PC-9 (cell line): ENCODE data around the gene CHPF2. TPM values are rescaled to one million over a fixed set of nuclear protein-coding genes. Genes with fewer than 3 reads are reported as not detected.
A peak's percentile ranks its signal among the peaks of the same experiment; 100 is the strongest.

Source experiments
- BruUV-seq: library from RNA; stranded (reverse); fragments of 400-500 nt; replicated peaks from 2 replicates; lab custom pipeline; 2021; lab: Mats Ljungman, UMichigan
- CTCF ChIA-PET: fragments of 300-600 bp; sonication (Branson Sonifier 250); formaldehyde crosslinking; loops from one replicate; lab custom pipeline; 2022; ENCODE audit warnings: antibody characterized with exemption; lab: Charles Lee
- POLR2A ChIA-PET: fragments of 300-600 bp; sonication (Branson Sonifier 250); formaldehyde crosslinking; loops from one replicate; lab custom pipeline; 2022; ENCODE audit warnings: antibody characterized with exemption; ENCODE audit not compliant: unreplicated experiment; lab: Charles Lee
- DNase-seq, 2 experiments: peaks; one replicate each; pipeline versions ENCODE4 v3.0.0 to v3.0.0-alpha.2; 2015 to 2022; ENCODE audit warnings: mixed read lengths in 1 of 2
- H2AFZ ChIP-seq: fragments of 200-600 bp; sonication (generic); 2 replicates; pipeline ENCODE4 v1.8.1; 2017; ENCODE audit warnings: antibody characterized with exemption
- H3F3A ChIP-seq: fragments of 200-600 bp; sonication (generic); 2 replicates; pipeline ENCODE4 v1.8.1; 2017; ENCODE audit warnings: antibody characterized with exemption, mild to moderate bottlenecking, low read depth; ENCODE audit not compliant: insufficient read depth
- H3K27ac ChIP-seq: fragments of 200-600 bp; sonication (generic); 2 replicates; pipeline ENCODE4 v1.6.1; 2016; ENCODE audit warnings: mixed run types
- H3K27me3 ChIP-seq: fragments of 200-600 bp; sonication (generic); 2 replicates; pipeline ENCODE4 v1.6.1; 2016; ENCODE audit warnings: low read depth, mixed run types; ENCODE audit not compliant: insufficient read depth
- H3K36me3 ChIP-seq: fragments of 200-600 bp; sonication (generic); 2 replicates; pipeline ENCODE4 v1.6.1; 2016; ENCODE audit warnings: low read depth, mixed run types
- H3K4me1 ChIP-seq: fragments of 200-600 bp; sonication (generic); replicated peaks from 2 replicates; pipeline ENCODE4 v1.6.1; 2016; ENCODE audit warnings: mixed run types; ENCODE audit not compliant: insufficient read depth
- H3K4me2 ChIP-seq: fragments of 200-600 bp; sonication (generic); 2 replicates; pipeline ENCODE4 v1.6.1; 2017; ENCODE audit warnings: mixed run types
- H3K4me3 ChIP-seq: fragments of 200-600 bp; sonication (generic); 2 replicates; pipeline ENCODE4 v1.6.1; 2016; ENCODE audit warnings: mixed run types
- H3K79me2 ChIP-seq: fragments of 200-600 bp; sonication (generic); 2 replicates; pipeline ENCODE4 v1.6.1; 2017; ENCODE audit warnings: low read depth, mixed run types
- H3K9me2 ChIP-seq: fragments of 200-600 bp; sonication (generic); 2 replicates; pipeline ENCODE4 v1.8.1; 2017; ENCODE audit warnings: mild to moderate bottlenecking; ENCODE audit not compliant: insufficient read depth
- H3K9me3 ChIP-seq: fragments of 200-600 bp; sonication (generic); 2 replicates; pipeline ENCODE4 v1.8.1; 2016; ENCODE audit warnings: low read depth; ENCODE audit not compliant: insufficient read depth
- H4K20me1 ChIP-seq: fragments of 200-600 bp; sonication (generic); 2 replicates; pipeline ENCODE4 v1.8.1; 2017; ENCODE audit not compliant: insufficient read depth
- CTCF ChIP-seq: fragments of 200-600 bp; sonication (generic); conservative IDR thresholded peaks from 2 replicates; pipeline ENCODE4 v1.6.1; 2017; ENCODE audit warnings: mixed run types, antibody characterized with exemption, mild to moderate bottlenecking, moderate library complexity
- EZH2 ChIP-seq: fragments of 200-600 bp; sonication (generic); IDR thresholded peaks from 2 replicates; pipeline ENCODE4 v1.8.0; 2017; ENCODE audit warnings: antibody characterized with exemption, low read depth
- intact Hi-C: fragments of 100-400 bp; cut with micrococcal nuclease; formaldehyde crosslinking; loops from one replicate; pipeline ENCODE4 v1.10.0; 2022; ENCODE audit not compliant: unreplicated experiment
- total RNA-seq: library from RNA; stranded (reverse); gene quantifications from 2 replicates; pipeline ENCODE4 v1.2.3, GENCODE V29; 2021

The CHPF2 gene
- total RNA-seq, 1 experiment from 2014 or later = 54.9 TPM

GRCh38 chr7:151225948-151226510, 6.3 kb upstream of the CHPF2 start:
- no peaks in the 10 kb centered on the region; the same call in 1 of the 2 replicates for H4K20me1 ChIP-seq
- ChIA-PET POLR2A (interaction anchor here (1.4 kb wide), 1 partner anchor 110 kb away, joined by 7 read pairs; no protein-coding TSS in a partner anchor), CTCF (no interaction called here)
- H3K4me1 ChIP-seq = peaks cover 22% of the 10 kb centered on the region
- peaks cover 38% of the 10 kb centered on the region for H3K36me3 ChIP-seq
- TF ChIP-seq CTCF (no peak), EZH2 (no peak)
- no peak for DNase-seq
- H2AFZ ChIP-seq = peak overlapping the region; percentile 75
- no peaks in the 10 kb centered on the region for H3K9me2 ChIP-seq
- no peaks in the 10 kb centered on the region for H3K9me3 ChIP-seq
- peak overlapping the region; percentile 70 for H3K4me3 ChIP-seq
- no peak overlapping the region for H3K27ac ChIP-seq
- H3K79me2 ChIP-seq = peaks cover 23% of the 10 kb centered on the region
- H3F3A ChIP-seq = peaks cover 13% of the 10 kb centered on the region; the same call in 1 of the 2 replicates
- no peaks in the 10 kb centered on the region for H3K27me3 ChIP-seq
- intact Hi-C loops = loop anchor here (5.0 kb wide), 1 partner anchor 114 kb away; no protein-coding TSS in a partner anchor
- H3K4me2 ChIP-seq = peak overlapping the region; percentile 94
- BruUV-seq = no TSS peak

- intact Hi-C loops = loop anchor here (5.0 kb wide), 1 partner anchor 114 kb away; no protein-coding TSS in a partner anchor
- Histone ChIP-seq H3K4me3 (peak overlapping the region; percentile 70), H3K27ac (peak overlapping the region; percentile 24; the same call in 1 of the 2 replicates), H3K79me2 (peaks cover 23% of the 10 kb centered on the region), H3K4me2 (peak overlapping the region; percentile 94), H3K36me3 (peaks cover 38% of the 10 kb centered on the region), H3K27me3 (no peaks in the 10 kb centered on the region), H4K20me1 (no peaks in the 10 kb centered on the region; the same call in 1 of the 2 replicates), H3K4me1 (peaks cover 26% of the 10 kb centered on the region), H3K9me2 (no peaks in the 10 kb centered on the region), H3F3A (peaks cover 13% of the 10 kb centered on the region; the same call in 1 of the 2 replicates), H2AFZ (peak overlapping the region; percentile 75), H3K9me3 (no peaks in the 10 kb centered on the region)
- TF ChIP-seq CTCF = no peak
- TF ChIP-seq EZH2 = no peak
- DNase-seq = no peak
- BruUV-seq = no TSS peak
- ChIA-PET POLR2A (interaction anchor here (0.6 to 1.4 kb wide), 2 partner anchors 110 to 324 kb away, joined by 6 to 7 read pairs; no protein-coding TSS in a partner anchor), CTCF (interaction anchor here (0.6 to 2.5 kb wide), 3 partner anchors 17 to 144 kb away, joined by 3 to 23 read pairs (median 3); no protein-coding TSS in a partner anchor)
Observed at GRCh38 chr7:151226560-151226874, 5.8 kb upstream of the CHPF2 start.

- no peaks in the 10 kb centered on the region; the same call in 1 of the 2 replicates for H4K20me1 ChIP-seq
- H3K36me3 ChIP-seq = peaks cover 35% of the 10 kb centered on the region
- peak within 1 kb of the TSS; percentile 66 for H3K27ac ChIP-seq
- ChIA-PET POLR2A (interaction anchor here (0.6 to 1.4 kb wide), 7 partner anchors 14 to 1372 kb away, joined by 3 to 7 read pairs (median 6); no protein-coding TSS in a partner anchor), CTCF (interaction anchor here (0.6 to 2.5 kb wide), 6 partner anchors 17 to 144 kb away, joined by 3 to 23 read pairs (median 3); no protein-coding TSS in a partner anchor)
- peak within 1 kb of the TSS; percentile 87 for H2AFZ ChIP-seq
- peak within 1 kb of the TSS; percentile 70 for H3K4me3 ChIP-seq
- intact Hi-C loops = loop anchor here (1.0 to 5.0 kb wide), 2 partner anchors 115 to 169 kb away; no protein-coding TSS in a partner anchor
- H3K27me3 ChIP-seq = no peaks in the 10 kb centered on the region
- no peaks in the 10 kb centered on the region for H3K9me2 ChIP-seq
- peaks cover 17% of the 10 kb centered on the region; the same call in 1 of the 2 replicates for H3F3A ChIP-seq
- peak; percentile 98 to 99 for DNase-seq
- no peaks in the 10 kb centered on the region for H3K9me3 ChIP-seq
- peaks cover 30% of the 10 kb centered on the region for H3K4me1 ChIP-seq
- H3K4me2 ChIP-seq = peak within 1 kb of the TSS; percentile 94
- no TSS peak for BruUV-seq
- TF ChIP-seq EZH2 = no peak
- TF ChIP-seq CTCF = no peak
- peaks cover 23% of the 10 kb centered on the region for H3K79me2 ChIP-seq
Observed at GRCh38 chr7:151226875-151227782, 5.2 kb upstream of the CHPF2 start, which contains the start of gene ABCF2. TSS of gene ABCF2 (minus strand) at chr7:151227205. CDS start at chr7:151226458, 747 bp downstream.
